HL-60 (cell line): ENCODE data around the gene GOLGB1.

ENCODE experiments used
- DNase-seq, 2 experiments: peaks; one replicate each; pipeline ENCODE4 v3.0.0-alpha.2; 2010 to 2020; ENCODE audit warnings: low read depth in 1 of 2, low spot score in 1 of 2
- H3K27ac ChIP-seq: fragments of 250-450 bp; sonication (Bioruptor Pico); replicated peaks from 2 replicates; pipeline ENCODE4 v1.5.1; 2020; ENCODE audit warnings: mild to moderate bottlenecking, moderate library complexity
- H3K27me3 ChIP-seq: fragments of 250-450 bp; sonication (Bioruptor Pico); 2 replicates; pipeline ENCODE4 v1.5.1; 2021; ENCODE audit warnings: mild to moderate bottlenecking, moderate library complexity; ENCODE audit not compliant: insufficient read depth, poor library complexity, severe bottlenecking
- H3K4me3 ChIP-seq: replicated peaks from 2 replicates; pipeline ENCODE4 v1.5.1; 2011; ENCODE audit warnings: mild to moderate bottlenecking, control low read depth, low read length; ENCODE audit not compliant: insufficient read depth
- GABPA ChIP-seq: IDR thresholded peaks from 2 replicates; pipeline ENCODE4 v1.6.1; 2012; ENCODE audit warnings: low read depth
- POLR2AphosphoS5 ChIP-seq: IDR thresholded peaks from 2 replicates; pipeline ENCODE4 v1.6.1; 2012; ENCODE audit warnings: low read depth
- SPI1 ChIP-seq: IDR thresholded peaks from 2 replicates; pipeline ENCODE4 v1.6.1; 2012; ENCODE audit warnings: low read depth, mild to moderate bottlenecking, borderline replicate concordance
- TF ChIP-seq, protein P1 (sequence below): IDR thresholded peaks from one replicate; pipeline ENCODE4 v1.5.1; 2011; ENCODE audit warnings: low read length, control low read depth, inconsistent platforms; ENCODE audit not compliant: insufficient read depth
- TF ChIP-seq, protein P2 (sequence below): IDR thresholded peaks from 2 replicates; pipeline ENCODE4 v1.6.1; 2012; ENCODE audit warnings: low read depth; ENCODE audit not compliant: insufficient replicate concordance

GOLGB1 gene

DNA sequence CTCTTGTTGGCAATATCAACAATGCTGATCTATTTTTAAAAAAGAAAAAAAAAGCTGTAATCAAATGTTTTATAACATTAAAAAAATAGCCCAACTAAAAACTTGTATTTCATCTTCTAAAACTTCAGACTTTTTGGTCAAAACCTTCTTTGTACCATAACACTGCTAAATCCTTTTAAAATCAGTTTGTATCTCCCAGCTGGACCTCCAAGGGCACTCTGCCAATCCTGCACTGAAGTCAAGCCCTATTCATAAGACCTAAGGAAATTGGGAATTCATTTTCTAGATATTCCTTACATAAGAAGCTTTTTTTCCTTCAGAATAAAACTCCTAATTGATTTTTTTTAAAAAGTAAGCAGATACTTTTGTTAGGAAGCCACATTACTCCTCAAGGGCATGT lies 50.6 kb downstream of the GOLGB1 start:
- TF ChIP-seq SPI1 (no peak), POLR2AphosphoS5 (no peak), GABPA (no peak)
- TF ChIP-seq, protein P1, sequence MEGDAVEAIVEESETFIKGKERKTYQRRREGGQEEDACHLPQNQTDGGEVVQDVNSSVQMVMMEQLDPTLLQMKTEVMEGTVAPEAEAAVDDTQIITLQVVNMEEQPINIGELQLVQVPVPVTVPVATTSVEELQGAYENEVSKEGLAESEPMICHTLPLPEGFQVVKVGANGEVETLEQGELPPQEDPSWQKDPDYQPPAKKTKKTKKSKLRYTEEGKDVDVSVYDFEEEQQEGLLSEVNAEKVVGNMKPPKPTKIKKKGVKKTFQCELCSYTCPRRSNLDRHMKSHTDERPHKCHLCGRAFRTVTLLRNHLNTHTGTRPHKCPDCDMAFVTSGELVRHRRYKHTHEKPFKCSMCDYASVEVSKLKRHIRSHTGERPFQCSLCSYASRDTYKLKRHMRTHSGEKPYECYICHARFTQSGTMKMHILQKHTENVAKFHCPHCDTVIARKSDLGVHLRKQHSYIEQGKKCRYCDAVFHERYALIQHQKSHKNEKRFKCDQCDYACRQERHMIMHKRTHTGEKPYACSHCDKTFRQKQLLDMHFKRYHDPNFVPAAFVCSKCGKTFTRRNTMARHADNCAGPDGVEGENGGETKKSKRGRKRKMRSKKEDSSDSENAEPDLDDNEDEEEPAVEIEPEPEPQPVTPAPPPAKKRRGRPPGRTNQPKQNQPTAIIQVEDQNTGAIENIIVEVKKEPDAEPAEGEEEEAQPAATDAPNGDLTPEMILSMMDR, result no peak
- TF ChIP-seq, protein P2, sequence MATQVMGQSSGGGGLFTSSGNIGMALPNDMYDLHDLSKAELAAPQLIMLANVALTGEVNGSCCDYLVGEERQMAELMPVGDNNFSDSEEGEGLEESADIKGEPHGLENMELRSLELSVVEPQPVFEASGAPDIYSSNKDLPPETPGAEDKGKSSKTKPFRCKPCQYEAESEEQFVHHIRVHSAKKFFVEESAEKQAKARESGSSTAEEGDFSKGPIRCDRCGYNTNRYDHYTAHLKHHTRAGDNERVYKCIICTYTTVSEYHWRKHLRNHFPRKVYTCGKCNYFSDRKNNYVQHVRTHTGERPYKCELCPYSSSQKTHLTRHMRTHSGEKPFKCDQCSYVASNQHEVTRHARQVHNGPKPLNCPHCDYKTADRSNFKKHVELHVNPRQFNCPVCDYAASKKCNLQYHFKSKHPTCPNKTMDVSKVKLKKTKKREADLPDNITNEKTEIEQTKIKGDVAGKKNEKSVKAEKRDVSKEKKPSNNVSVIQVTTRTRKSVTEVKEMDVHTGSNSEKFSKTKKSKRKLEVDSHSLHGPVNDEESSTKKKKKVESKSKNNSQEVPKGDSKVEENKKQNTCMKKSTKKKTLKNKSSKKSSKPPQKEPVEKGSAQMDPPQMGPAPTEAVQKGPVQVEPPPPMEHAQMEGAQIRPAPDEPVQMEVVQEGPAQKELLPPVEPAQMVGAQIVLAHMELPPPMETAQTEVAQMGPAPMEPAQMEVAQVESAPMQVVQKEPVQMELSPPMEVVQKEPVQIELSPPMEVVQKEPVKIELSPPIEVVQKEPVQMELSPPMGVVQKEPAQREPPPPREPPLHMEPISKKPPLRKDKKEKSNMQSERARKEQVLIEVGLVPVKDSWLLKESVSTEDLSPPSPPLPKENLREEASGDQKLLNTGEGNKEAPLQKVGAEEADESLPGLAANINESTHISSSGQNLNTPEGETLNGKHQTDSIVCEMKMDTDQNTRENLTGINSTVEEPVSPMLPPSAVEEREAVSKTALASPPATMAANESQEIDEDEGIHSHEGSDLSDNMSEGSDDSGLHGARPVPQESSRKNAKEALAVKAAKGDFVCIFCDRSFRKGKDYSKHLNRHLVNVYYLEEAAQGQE, result no peak
- DNase-seq, result no peak
- Histone ChIP-seq H3K4me3 (no peak overlapping the region), H3K27me3 (no peaks in the 10 kb centered on the region), H3K27ac (no peak overlapping the region)

DNA sequence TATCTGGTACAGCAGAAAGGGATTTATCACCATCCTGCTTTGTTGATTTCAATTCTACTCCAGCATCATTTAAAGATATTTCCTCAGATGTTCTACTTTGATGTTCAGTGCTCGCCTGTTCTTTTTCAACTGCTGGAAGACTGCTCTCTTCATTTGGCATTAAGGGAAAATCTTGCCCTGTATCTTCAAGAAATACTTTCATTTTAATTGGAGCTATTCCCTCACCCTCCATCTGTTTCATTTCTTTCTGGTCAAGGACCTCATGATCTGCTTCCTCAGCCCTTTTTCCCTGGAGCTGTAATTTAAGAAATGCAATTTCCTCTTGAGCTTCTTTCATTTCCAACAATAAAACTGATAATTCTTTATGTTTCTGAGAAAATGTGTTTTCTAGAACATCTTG lies 51.1 kb downstream of the GOLGB1 start:
- H3K4me3 ChIP-seq, result no peak overlapping the region
- TF ChIP-seq GABPA (no peak), SPI1 (no peak), POLR2AphosphoS5 (no peak)
- TF ChIP-seq, protein P2, result no peak
- TF ChIP-seq, protein P1, result no peak
- H3K27ac ChIP-seq, result no peak overlapping the region
- no peaks in the 10 kb centered on the region for H3K27me3 ChIP-seq
- no peak for DNase-seq

DNA sequence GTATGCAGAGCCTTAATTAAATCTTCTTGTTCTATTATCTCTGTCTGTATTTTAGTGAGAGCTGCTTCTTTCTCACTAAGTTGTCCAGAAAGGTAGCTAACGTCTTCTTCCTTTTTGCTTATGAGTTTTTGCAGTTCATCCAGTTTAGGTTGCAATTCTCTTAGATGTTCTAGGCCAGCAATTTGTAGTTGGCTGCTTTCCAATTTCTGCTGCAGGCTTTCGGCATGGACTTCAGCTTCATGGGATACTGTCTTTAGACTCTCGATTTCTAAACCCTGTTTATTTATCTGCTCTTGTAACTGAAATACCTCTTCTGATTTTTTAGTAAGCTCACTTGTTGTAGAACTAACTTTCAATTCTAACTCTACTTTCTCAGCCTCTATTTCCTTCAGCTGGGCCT lies 53.4 kb downstream of the GOLGB1 start:
- H3K27ac ChIP-seq, result no peak overlapping the region
- no peaks in the 10 kb centered on the region for H3K27me3 ChIP-seq
- no peak overlapping the region for H3K4me3 ChIP-seq
- TF ChIP-seq, protein P2, result no peak
- TF ChIP-seq SPI1 (no peak), GABPA (no peak), POLR2AphosphoS5 (no peak)
- TF ChIP-seq, protein P1, result no peak
- no peak for DNase-seq
